HG03378 (cell line): ENCODE data around the gene BSG.

Experiments
- ATAC-seq: cut with Tn5 transposase; IDR thresholded peaks from one replicate; pipeline ENCODE4 v1.9.1; 2021; ENCODE audit warnings: mild to moderate bottlenecking, moderate library complexity; ENCODE audit not compliant: unreplicated experiment

The BSG gene

DNA sequence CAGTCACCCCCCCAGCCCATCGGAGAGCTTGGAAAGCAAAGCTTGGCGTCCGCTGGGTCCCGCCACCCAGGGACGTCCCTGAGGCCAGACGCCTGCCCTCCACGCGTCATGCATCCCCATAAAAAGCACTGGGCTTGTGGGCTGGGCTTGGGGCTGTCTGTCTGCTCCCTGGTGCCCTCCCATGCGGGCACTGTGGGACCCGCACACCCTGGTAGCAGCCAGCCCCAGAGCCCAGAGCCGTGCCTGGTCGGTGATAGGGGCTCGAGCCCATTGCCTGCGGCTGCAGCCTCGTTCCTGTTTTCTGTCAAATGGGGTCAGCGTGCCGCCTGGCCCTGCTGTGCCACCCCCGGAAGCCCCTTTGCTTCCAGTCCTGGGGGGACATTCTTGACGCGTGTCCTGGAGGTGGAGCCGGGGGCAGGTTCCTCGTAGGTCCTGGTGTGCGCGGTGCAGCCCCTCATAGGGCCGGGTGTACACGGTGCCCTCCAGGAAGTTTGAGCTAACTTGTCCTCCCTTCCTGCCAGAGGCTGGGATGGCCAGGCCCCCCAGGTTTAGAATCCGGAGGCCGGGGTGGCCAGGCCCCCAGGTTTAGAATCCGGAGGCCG, 32.9 kb upstream of the BSG start:
- ATAC-seq: no peak

DNA sequence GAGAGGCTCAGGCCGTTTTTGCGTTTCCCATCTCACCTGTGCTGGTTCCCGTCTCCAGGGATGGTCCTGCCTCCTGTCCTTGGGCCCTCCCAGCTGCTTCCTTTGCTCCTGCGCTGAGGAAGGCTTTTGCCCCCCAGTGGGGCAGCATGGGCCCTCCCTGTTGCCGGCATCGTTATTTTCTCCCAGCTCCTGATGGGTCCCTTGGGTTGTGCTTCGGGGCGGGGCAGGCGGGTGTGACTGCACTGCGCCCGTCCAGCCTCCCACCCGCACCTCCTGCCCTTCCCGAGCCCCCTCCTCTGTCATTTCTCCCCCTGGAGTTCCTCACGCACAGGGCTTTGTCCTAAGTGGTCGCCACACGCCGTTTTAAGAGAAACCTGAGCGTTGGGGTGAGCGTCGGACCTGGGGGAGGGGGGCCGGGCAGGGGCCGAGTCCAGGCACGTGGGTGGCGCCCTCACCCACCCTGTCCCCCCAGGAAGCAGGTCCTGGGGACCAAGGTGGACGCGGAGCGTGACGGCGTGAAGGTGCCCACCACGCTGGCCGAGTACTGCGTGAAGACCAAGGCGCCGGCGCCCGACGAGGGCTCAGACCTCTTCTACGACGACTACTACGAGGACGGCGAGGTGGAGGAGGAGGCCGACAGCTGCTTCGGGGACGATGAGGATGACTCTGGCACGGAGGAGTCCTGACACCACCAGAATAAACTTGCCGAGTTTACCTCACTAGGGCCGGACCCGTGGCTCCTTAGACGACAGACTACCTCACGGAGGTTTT, 31.3 kb upstream of the BSG start:
- ATAC-seq: no peak

DNA sequence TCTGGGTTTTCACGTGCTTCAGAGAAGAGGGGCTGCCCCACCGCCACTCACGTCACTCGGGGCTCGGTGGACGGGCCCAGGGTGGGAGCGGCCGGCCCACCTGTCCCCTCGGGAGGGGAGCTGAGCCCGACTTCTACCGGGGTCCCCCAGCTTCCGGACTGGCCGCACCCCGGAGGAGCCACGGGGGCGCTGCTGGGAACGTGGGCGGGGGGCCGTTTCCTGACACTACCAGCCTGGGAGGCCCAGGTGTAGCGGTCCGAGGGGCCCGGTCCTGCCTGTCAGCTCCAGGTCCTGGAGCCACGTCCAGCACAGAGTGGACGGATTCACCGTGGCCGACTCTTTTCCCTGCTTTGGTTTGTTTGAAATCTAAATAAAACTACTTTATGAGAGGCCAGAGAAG, 30.7 kb upstream of the BSG start:
- ATAC-seq: no peak

DNA sequence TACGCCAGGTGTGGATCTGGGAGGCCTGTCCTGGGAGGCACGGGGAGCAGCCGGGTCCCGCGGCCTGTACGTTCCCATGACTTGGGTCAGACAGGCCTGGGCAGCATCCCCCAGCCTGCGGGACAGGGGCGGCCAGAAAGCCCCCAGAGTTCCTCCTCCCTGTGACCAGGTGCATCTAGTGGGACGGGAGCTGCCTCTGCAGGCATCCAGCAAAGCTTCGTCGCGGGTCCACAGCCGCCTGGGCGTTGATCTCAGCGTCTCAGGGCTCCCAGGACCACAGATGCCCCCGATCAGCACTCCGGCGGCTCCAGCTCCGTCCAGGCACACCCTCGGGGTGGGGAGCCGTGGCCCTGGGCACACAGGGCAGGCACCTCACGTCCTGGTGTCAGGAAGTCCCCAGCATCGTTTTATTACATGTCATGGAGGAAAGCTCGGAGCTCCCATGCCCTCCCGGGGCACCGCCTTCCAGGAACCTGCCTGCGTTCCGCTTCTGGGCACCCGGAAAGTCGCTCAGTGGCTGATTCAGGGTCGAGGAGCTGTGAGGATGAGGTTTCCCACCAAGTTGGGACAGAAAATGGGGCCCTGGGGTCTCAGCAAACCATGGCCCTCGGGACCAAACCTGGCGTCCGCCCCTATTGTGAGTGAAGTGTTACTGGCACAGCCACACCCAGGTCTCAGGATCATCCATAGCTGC, 30.1 kb upstream of the BSG start:
- no peak for ATAC-seq

DNA sequence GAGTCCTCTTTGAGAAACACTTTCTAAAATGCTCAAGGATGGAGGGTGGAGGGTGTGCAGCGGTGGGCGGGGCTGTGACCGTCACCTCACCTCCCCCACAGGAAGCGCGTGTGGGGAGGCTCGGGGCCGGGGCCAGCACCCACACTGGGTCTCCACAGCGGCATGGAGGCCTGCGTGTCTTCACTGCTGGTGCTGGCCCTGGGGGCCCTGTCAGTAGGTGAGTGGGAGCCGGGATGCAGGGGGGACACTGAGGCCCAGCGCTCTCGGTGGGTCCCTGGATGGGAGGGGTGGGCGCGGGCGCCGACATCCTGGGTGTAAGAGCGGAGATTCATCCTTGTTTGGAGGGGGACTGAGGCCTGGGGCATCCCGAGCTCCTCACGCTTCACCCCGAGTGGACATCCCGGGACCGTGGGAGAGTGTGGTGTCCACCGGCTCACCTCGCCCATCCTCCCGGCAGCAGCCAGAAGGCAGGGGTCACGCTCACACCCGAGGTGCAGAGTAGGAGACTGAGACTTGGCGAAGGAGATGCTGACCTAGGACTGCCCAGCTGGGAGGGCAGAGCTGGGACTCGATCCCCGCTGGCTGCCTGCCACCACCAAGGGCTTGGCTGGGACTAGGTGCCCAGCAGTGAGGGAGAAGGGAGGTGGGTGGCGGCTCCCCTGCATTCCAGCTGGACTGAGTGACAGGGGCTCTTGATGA, 28.3 kb upstream of the BSG start, which contains the start of gene GZMM:
Gene GZMM (plus strand): TSS at position 144 of the 699 bp plus-strand sequence. CDS start 19 bp downstream, at position 163.
- no peak for ATAC-seq

DNA sequence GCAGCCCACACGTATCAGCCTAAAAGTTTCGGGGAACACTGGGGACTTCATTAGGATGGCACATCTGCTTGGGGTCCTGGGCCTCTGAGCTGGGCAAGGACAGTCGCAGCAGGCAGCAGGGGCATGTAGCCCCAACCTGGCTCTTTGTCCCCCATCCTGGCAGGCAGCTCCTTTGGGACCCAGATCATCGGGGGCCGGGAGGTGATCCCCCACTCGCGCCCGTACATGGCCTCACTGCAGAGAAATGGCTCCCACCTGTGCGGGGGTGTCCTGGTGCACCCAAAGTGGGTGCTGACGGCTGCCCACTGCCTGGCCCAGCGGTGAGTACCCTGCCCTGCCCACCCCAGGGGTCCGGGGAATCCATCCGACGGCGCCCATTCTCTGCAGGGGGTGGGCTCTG, 25.3 kb upstream of the BSG start:
- no peak for ATAC-seq

DNA sequence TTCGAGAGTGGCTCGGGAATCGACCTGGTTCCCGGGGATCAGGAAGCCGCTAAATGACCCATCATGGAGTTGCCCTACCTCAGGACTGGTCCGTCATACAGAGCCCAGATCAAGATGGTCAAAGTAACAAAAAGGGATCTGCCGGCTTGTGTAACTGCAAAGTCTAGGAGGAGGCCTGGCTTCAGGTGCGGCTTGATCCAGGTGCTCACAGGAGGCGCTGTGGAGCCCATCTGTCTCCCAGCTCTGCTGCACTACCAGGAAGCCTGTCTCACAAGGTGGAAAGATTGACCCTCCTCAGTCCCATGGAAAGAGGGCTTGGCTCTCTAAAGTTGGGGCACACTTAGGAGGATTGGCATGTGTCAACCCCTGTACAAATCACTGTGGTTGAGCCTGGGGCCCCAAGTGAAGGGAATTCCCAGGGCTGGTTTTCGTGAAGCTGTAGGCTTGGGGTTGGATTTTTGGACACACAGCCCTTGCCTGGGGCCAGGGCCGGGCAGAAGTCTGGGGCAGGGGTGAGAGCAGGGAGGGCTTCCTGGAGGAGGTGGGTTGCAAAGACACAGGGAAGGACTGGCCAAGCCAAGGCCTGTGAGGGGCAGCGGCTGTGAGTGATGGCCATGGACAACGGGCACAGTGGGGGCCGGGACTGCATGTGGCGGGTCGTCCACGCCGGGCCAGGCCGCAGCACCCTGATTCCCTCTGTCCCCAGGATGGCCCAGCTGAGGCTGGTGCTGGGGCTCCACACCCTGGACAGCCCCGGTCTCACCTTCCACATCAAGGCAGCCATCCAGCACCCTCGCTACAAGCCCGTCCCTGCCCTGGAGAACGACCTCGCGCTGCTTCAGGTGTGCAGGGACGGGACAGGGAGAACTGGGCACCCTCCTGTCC, 24.3 kb upstream of the BSG start:
- ATAC-seq: no peak

DNA sequence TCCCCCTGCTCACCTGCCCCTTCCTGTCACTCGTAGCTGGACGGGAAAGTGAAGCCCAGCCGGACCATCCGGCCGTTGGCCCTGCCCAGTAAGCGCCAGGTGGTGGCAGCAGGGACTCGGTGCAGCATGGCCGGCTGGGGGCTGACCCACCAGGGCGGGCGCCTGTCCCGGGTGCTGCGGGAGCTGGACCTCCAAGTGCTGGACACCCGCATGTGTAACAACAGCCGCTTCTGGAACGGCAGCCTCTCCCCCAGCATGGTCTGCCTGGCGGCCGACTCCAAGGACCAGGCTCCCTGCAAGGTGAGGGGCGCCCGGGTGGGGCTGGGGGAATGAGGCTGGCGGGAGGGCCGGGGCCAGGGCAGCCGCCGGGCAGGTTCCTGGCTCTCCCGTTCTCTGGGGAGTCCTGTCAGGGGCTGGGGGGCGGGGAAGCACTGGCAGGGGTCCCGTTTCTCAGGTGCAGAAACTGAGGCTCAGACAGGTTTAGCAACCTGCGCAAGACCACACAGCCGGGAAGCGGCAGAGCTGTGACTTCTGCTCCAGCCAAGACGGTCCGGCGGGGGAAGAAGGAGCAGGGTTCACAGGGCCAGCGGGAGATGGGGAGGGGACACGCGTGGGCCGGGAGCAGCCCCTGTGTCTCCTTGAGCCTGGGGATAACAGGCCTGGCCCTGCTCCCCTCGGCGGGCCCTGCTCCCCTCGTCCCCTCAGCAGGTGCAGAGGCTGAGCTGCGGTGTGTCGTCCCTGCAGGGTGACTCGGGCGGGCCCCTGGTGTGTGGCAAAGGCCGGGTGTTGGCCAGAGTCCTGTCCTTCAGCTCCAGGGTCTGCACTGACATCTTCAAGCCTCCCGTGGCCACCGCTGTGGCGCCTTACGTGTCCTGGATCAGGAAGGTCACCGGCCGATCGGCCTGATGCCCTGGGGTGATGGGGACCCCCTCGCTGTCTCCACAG, 23.2 kb upstream of the BSG start:
- no peak for ATAC-seq

DNA sequence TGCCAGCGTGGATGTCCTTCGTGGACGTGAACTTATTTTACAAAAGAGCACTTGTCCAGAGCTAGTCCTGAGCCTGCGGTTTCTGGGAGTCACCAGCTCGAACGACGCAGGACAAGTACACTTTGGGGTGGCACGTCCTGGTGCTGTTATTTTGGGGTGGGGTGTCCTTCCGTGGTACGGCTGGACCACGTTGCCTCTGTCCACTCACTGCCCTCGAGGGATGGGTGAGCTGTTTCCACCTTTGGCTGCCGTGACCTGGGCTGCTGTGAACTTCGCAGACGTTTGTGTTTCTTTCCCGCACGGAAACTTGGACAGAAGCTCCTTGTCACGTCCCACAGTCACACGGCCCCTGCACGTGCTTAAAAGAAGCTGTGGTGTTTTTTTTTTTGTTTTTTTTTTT, 17.6 kb upstream of the BSG start:
- no peak for ATAC-seq

DNA sequence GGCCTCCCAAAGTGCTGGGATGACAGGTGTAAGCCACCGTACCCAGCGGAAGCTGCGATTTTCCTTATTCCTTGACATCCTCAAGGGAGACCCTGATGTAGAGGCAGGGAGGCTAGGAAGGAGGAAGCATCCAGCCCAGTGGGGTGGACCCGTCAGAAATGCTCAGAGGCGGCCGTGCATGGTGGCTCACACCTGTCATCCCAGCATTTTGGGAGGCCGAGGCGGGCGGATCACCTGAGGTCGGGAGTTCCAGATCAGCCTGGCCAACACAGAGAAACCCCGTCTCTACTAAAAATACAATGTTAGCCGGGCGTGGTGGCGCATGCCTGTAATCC, 17.0 kb upstream of the BSG start:
- ATAC-seq: no peak

DNA sequence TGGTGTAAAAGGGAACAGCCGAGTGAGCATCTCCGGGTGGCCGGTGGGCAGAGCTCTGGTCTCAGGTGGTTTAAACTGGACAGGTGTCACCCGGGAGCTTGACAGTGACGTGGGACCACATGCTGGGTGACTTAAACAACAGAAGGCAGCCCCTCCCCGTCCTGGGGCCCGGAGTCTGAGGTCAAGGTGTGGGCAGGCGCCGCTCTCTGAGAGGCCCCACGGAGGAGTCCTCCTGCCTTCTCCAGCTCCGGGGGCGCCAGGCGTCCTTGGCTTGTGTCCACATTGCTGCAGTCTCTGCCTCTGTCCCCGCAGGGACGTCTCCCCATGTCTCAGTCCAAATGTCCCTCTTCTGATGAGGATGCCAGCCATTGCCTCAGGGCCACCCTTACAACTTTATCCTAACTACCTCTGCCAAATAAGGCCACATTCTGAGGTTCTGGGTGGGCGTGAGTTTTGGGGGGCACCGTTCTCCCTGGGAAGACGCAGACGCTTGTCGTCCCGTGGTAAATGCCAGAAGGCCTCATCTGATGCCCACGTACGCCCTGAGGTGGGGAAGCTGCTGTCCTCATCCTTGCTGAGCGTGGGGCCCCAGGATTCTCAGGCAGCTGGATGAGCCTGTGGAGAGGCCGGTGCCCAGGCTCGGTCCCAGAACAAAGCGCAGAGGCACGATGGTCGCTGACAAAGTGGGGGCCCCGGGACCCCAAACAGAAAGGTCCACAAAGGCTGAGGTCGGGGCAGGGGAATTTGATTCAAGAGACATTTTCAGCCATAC, 15.6 kb upstream of the BSG start:
- ATAC-seq: no peak

DNA sequence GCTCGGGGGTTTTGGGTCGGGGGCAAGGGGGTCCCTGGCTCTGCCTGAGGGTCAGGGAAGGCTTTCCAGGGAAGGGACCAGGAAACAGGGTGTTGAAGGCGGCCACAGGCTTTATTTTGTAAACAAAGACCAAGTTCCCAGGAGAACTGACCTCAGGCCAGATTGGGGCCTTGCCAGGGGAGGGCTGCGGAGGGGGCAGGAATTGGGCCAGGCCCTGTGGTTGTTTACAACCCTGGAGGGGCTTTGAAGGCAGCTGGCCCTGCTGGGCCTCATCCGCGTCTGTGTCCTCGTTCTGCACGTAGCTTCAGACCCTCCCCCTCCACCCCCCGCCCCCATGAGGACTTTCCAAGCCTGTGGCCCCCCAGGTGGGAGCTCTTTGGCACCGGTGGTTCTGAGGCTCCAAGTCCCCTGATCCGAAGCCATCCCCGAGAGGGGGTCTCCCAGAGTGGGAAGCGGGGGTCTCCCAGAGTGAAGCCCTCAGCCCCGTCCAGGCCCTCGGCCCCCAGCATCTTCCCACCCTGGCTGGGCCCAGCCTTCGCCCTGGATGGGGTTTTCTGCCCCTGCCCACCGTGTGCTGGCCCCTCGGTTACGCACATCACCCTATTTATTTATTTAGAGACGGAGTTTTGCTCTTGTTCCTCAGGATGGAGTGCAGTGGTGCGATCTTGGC, 13.5 kb upstream of the BSG start:
- no peak for ATAC-seq

DNA sequence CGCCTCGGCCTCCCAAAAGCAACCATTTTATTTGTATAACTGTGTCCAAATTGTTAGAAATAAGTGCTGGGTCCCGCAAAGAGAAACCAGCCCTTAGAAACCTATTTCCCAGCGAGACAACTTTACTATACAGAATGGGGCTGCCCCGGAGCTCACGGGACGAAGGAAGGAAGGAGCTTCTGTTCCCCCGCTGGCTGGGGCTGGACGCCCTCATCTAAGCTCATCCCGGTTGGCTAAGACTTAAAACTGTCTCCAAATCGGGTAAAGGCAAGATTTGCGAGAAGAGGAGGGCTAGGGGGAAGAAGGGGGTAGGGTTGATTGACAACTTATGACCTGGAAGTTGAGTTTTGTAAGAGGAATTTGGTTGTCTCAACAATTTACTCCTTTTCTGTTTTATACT, 12.3 kb upstream of the BSG start:
- ATAC-seq: no peak

DNA sequence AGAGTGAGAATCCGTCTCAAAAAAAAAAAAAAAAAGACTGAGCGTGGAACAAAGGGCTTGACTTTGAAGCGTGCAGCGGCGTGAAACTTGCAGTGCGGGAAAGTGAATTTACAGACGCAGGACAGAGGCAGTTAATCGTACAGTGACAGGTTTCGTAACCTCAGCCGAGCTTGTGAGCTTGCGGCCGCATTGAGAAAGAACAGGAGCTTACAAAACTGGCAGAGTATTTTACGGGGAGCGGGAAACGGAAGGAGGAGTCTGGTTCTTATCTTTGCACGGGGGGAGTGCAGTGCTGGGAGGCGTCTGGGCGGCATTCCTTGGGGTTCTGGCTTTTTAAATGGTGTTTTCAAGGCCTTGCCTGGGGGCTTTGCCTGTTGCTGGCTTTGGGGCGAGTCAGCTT, 6.0 kb upstream of the BSG start:
- no peak for ATAC-seq

DNA sequence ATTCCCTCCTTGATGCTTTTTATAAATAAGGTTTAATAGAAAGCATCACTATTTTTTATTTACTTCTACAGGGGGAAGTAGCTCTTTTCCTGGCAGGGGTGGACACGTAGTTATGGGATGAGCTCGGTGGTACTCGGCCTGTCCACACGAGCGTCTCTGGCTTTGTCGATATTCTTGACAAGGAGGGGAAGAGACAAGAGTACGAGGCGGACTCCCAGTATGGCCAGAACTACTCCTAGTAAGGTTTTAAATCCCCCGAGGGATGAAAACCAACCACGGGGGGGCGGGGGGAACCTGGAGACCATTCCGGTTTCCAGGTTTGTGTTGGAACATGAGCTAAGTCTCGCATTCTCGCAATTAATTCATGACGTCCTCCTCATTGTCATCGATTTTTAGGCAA, 5.6 kb upstream of the BSG start:
- no peak for ATAC-seq

DNA sequence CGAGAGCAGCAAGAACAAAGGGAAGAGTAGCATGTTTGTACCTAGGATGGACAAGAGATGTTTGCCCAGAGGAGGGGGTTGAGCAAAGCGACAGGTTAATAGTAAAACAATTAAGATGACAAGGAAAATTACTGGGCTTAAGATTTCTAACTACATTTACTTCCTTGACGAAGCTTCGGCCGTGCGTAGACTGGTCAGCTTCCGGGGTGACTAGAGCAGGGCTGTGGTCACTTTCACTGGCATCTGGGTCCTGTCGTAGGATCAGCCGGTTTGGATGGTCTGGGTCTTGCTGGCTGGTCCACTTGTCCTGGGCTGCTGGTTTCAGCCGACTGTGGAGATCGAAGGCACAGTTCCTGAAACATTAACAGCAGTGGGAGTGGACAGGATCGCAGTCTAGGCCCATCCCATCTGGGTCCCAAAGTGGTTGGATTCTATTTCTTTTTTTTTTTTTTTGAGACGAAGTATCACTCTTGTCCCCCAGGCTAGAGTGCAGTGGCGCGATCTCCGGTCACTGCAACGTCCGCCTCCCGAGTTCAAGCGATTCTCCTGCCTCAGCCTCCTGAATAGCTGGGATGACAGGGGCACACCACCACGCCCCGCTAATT, 5.0 kb upstream of the BSG start:
- no peak for ATAC-seq

DNA sequence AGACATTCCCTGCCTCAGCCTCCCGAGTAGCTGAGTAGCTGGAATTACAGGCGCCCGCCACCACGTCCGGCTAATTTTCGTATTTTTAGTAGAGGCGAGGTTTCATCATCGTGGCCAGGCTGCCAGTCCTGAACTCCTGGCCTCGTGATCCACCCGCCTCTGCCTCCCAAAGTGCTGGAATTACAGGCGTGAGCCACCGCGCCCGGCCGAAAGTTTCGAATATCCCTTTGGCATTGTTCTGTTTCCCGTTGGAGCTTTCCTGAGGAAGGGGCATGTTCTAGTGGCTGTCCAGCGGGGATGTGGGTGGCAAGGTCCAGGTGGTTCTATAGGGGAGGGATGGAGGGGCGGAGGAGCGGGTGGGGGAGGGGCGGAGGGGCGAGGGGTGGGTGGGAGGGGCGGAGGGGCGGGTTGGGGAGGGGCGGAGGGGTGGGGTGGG, 2.1 kb upstream of the BSG start:
- no peak for ATAC-seq
